GM18499 (cell line): Measurements from ENCODE around the gene SBNO2.
"Not testable (repeated sequence)": the region's sequence is repeated elsewhere in the genome, so short reads cannot be mapped to it uniquely, and the experiment has no call there.

ENCODE experiments used
- ATAC-seq: cut with Tn5 transposase; IDR thresholded peaks from one replicate; pipeline ENCODE4 v1.9.1; 2021; ENCODE audit warnings: moderate number of reproducible peaks; ENCODE audit not compliant: insufficient read depth, unreplicated experiment

Gene SBNO2

DNA sequence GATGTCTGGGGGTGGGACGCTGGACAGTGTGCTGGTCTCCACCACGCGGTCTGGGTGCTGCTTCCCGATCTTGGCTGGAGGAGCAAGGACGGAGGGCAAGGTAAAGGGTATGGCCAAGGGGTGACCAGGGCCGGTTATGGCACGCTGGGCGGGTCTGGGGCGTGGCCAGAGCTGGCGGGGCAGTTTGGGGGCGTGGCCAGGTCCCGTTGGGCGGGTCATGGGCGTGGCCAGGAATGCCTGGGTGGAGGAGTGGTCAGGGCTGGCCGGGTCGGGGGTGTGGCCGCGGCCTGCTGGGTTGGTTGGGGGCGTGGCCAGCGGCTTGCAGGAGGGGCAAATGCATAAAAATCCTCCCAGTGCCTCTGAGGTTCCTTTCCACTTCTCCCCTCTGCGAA is 51.1 kb downstream of the SBNO2 start:
- no peak for ATAC-seq

DNA sequence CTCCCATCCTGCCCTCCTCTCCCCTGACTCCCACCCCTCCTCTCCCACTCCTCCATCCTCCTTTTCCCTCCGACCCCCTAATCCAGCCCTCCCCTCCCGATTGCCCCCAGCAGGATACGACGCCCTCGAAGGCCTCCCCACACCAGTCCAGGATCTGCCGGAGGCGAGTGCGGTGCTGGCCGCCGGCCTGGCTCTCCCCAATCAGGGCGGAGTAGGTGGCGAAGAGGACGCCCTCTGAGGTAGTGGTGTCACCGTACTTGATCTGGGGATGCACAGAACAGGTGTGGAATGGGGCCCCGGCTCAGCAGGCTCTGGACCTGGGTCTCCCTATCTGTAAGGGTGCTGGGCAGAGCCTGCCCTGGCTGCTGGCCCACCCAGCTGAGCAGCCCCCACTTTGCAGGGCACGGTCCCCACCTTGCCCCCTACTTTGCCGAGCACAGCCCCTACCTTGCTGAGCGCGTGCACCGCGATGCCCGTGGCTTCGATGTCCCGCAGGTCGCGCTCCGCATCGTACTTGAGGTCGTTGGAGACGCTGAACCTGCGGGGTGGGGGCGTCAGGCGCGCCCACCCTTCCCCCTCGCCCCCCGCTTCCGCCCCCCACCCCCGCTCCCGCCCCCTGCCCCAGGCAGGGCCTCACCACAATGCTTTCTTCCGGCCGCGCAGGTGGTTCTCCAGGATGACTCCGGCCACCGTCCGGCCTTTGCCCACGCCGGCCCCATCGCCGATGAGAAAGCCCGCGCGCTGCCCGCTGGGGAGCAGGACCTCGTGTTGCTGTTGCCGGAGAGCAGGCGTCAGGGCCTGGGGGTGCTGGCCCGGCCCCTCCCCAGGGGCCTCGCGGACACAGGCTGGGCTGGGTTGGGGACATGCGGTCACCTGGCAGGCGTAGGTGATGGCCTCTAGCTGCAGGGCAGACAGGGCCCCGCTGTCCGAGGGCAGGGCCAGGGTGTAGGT is 51.8 kb downstream of the SBNO2 start:
- ATAC-seq: no peak

DNA sequence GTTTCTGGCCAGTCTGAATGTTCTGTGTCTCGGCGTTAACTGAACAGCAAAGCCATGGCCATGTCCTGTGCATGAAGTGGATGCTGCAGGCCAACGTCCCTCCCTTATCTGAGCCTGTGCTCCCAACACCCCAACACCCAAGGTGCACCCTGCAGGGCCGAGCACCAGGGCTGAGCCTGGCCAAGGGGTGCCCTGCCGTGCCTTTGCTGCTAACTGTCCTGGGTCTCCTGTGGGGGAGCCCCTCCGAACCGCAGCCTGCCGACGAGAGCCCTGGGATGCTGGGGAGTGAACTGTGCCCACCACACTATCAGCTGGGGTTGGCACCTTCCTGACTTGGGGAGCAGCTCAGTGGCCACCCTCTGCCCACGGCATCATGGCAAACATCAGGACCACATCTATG is 52.7 kb downstream of the SBNO2 start:
- ATAC-seq: no peak

DNA sequence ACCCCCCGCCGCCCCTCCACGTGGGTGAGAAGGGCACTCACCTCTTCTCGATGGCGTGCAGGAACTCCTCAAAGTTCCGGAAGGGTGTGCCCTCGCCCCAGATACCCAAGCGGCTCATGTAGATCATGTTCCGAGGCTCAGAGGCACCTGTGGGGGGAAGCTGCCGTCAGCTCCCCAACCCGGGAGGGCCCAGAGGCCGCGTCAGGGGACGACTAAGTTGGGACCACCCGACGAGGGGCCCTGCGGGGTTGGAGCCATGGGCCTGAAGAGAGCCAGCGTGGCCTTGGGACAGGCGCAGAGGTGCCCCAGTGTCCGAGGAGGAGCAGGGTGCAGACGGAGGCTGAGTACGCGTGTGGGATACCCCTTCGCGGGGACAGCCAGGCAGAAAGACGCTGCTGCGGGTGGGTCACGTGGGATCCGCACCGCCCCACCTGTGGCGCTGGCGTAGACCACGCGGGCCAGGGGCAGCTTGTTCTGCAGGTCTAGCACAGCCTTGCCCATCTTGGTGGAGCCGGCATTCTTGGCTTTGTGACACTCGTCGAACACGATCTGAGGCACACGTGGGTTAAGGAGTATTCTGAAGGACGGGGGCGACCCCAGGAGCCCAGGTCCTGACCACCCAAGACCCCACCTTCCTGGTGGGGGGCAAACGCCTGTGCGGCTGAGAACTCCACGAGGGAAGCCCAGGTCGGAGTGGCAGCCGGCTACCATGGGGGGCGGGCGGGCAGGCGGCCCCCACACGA is 54.4 kb downstream of the SBNO2 start:
- ATAC-seq: no peak

DNA sequence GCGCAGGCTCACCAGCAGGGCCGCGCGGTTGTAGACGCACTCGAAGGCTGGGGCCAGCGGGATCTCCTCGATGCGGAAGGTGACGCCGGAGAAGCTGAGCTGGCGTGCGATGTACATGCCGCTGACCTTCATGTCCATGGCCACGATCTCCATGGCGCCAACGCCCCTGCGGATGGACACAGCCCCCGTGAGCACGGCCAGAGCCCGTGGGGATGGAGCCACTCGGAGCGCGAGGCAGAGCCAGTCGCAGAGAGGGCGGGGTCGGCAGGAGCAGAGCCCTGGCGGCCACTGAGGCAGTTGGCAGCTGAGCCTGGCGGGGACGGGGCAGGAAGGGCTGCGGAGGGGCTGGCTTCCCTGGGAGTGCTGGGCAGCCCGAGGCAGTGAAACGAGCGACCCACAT is 55.1 kb downstream of the SBNO2 start:
- ATAC-seq: no peak

DNA sequence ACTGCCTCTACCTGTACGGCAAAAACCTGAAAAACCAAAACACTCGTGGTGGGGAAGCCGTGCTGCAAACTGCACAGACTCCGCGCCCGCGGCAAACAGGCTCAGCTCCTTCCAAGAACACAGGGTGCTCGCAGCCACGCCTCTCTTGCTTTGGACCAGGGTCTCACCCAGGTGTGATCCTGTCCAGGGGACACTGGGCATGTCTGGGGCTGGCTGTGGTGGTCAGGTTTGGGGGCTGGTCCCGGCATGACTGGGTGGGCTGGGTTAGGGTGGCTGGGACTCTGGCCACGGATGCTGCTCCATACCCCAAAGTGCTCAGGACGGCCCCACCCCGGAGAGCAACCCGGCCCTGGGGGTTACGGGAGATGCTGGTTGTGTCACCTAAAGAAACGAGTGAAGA is 56.4 kb downstream of the SBNO2 start:
- no peak for ATAC-seq

DNA sequence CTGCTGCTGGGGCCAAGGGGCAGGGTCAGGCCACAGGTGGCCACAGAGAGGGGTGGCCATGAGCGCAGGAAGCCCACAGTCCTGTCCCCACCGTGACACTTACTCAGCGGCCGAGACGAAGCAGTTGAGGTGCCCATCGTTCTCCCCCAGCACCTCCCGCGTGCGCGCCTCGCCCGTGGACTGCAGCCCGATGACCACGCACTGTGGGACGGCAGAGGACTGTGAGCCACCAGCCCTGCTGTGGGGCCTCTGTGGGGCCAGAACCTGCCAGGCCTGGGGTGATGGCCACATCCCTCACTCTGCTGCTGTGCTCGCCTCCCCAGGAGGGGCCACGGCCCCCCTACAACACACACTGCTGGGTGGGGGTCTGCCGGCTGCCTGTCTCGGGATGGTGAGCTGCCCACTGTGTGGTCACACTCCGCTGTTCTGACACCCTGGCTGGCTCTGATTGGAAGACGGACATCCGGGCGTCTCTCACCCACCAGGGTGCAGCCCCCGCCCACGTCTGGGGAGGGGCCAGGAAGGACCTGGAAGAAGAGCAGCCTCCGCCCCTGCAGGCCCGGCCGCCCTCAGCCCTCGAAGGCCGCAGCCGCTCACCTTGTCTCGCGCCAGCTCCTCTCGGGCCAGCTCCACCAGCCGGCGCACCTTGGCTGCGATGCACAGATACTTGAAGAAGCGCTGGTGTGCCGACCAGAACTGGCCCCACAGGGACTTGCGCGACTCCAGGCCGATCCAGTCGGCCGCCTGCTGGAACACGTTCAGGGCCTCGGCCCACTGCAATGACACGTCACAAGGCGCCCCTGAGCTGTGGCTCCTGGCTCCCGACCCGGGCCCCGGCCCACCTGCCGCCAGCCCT is 57.1 kb downstream of the SBNO2 start:
- no peak for ATAC-seq

DNA sequence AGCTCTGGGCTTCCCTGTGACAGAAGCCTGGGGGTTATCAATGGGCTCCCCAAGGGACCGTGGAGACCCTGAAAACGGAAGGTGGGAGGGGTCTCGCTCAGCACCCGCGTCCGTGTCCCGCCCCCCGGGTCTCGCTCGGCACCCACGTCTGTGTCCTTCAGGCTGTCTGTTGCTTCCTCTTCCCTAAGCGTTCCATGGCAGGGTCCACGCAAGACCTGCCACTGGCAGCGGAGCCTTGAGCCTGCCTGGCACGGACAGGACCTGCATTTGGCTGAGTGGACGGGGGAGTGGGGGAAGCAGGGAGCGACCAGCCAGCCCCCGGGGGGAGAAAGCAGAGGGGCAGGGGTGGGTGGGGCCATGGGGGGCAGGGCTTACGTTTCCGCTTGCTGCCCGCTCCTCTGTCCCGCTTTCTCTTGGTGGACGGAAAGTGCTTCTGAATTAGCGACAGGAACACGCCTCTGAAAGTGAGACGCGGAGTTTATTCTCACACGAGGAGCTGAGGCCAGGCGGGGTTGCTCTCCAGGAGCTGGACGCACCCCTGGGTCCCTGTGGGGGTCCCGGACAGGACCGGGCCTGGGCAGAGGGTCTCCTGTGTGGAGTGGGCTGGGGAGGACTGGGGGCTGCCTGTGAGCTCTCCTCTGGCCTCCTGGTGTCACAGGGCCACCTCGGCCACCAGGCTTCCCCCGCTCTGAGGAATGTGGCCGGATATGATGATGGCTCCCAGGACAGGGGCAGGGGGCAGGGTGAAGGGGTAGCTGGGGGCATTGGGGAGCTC is 58.2 kb downstream of the SBNO2 start:
- no peak for ATAC-seq

DNA sequence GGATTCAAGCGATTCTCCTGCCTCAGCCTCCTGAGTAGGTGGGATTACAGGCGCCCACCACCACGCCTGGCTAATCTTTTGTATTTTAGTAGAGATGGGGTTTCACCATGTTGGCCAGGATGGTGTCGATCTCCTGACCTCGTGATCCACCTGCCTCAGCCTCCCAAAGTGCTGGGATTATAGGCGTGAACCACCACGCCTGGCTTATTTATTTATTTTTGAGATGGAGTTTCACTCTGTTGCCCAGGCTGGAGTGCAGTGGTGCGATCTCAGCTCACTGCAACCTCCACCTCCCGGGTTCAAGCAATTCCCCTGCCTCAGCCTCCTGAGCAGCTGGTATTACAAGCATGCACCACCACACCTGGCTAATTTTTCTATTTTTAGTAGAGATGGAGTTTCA is 59.3 kb downstream of the SBNO2 start:
- ATAC-seq: not testable (repeated sequence)

DNA sequence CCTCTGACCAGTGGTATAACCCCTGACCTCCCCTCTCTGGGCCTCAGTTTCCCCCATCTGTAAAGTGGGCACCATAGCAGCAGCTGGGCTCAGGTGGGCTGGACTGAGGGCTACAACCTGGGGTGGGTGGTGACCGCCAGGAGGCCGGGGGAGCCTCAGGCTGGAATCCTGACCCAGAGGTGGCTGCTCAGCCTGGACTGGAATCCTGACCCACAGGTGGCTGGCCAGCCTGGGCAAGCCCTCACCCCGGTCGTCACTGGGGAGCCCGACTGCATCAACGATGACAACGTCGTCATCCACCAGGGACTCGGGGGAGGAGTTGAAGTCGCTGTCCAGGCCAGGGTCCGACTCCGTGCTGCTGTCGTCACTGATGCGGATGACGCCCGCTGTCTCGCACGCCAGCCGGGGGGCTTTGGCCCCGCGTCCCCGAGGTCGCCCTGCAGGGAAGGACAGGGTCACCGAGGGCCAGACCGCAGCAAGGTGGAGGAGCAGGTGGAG is 60.0 kb downstream of the SBNO2 start:
- no peak for ATAC-seq

DNA sequence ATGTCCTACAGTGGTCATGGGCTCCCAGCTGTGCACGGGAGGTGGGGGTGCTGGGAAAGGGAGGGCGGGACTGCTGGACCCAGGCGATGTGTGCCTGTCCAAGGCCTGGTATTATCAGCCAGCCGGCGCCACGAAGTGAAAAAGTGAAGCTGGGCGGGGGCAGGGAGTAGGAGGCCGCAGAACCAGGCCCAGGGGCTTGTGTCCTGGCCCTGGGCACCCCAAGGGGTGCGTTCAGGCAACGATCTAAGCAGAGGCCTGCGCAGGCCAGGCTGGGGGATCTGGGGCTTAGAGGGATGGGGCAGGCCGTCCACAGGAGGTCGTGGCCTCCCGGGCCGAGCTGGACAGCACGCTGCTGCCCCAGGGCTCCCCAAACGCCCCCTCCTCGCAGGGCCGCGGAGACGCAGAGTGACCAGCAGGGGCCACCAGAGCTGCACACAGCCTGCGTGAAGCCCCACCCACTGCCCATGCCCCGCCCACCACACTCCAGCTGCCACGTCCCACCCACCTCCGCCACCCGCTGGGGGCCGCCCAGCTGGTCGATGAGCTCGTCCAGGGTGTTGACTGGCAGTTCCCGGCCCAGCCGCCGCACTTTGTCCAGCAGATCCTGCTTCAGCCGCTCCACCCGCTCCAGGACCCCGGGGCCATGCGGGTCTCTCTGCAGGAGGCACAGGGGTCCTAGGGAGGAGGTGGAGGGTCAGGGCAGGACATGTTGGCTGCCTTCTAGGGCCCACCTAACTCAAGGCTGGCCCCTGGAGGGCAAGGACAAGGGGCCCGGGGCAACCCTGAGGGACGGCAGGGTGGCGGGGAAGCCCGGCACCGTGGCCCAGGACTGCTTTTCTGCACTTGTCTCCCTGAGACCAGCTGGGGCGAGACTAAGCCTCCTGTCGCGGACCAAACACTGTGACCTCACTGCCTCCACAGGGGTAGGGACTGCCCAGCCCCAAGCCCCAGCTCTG is 60.8 kb downstream of the SBNO2 start:
- ATAC-seq: no peak

DNA sequence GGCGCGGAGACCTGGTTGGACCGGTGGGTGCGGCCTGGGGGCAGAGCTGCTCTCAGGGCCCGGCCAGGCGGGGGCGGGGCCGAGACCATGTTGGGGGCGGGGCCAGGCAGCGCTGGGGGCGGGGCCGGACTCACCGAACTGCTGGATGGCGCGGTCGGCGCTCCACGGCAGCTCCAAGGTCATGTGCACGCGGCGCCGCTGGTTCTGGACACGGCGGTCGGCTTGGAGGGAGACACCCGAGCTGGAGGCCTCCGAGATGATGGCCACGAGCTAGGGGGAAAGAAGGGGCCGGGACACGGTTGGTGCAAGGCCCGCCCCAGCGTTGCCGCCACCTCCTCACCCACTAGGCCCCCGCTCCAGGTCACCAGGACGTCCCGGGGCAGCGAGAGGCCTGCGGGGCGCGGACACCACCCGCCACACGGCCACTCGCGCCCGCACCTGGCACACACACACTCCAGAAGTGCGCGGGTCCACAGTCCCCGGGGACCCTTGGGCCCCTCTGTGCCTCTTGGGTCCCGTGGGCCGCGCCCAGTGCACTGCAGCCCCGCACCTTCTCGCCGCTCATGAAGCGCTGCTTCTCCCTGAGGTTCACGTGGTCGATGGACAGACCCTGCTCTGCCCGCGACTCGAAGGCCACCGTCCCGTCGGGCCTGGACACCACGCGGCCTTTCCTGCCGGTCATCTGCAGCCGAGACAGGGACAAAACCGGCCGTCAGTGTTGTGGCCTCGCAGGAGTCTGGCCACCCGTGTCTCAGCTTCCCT is 61.6 kb downstream of the SBNO2 start:
- ATAC-seq: no peak

DNA sequence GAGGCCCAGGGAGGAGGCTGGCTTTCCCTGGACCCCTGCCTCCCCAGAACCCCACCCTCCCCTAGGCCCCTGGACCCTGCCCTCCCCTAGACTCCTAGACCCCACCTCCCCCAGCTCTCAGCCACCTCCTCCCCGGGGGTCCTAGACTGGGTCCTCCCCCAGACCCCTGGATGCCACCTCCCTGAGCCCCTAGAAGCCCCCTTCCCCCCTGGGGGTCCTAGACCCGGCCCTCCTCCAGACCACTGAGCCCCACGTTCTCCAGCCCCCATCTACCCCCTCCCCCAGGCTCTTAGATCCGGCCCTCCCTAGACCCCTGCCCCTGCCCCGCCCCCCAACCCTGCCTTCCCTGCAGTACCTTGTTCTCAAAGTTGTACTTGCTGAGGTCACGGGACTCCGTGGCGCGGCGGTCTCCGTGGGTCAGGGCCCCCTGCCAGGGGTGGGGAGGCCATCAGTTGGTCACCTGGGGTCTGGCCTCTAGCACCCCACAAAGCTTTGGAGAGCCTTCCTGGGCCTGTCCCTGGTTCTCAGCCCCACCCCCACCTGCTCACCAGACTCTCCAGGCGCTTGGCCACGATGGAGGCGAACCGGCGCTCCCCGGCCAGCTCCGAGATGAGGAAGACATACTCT is 62.3 kb downstream of the SBNO2 start:
- no peak for ATAC-seq

DNA sequence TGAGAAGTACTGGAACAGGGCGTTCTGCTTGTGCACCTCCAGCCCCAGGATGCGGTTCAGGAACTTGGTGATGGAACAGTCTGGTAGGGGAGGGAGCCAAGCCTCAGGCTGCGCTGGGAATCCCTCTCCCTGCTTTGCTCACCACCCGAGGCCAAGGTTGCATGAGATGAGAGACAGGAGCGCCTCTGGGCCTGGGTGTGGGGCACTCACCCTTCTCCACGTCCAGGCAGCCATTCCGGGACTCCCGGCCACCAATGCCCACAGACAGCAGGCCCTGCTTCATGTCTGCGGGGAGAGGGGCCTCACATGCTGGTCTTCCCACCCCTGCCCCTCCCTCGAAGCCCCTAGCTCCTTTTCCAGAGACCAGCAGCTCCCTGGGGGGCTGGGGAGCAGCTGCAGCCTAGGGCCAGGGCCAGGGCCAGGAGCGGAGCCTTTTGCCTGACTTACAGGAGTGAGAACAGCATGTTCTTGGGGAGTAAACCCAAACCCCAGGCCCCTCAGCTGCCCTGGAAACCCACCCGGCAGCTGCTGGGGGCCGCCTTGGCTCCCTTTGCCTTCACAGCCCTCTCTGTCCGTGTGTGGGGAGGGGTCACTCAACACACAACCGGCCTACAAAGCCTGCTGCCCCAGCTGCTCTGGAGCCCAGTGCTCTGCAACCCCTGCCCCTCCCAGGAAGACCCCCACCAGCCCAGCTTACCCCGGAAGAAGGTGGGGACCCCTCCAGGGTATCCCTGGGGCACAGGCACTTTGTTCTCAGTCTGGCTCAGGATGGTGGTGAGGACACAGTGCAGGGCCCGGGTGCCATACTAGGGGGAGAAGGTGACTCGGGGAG is 63.0 kb downstream of the SBNO2 start:
- no peak for ATAC-seq

DNA sequence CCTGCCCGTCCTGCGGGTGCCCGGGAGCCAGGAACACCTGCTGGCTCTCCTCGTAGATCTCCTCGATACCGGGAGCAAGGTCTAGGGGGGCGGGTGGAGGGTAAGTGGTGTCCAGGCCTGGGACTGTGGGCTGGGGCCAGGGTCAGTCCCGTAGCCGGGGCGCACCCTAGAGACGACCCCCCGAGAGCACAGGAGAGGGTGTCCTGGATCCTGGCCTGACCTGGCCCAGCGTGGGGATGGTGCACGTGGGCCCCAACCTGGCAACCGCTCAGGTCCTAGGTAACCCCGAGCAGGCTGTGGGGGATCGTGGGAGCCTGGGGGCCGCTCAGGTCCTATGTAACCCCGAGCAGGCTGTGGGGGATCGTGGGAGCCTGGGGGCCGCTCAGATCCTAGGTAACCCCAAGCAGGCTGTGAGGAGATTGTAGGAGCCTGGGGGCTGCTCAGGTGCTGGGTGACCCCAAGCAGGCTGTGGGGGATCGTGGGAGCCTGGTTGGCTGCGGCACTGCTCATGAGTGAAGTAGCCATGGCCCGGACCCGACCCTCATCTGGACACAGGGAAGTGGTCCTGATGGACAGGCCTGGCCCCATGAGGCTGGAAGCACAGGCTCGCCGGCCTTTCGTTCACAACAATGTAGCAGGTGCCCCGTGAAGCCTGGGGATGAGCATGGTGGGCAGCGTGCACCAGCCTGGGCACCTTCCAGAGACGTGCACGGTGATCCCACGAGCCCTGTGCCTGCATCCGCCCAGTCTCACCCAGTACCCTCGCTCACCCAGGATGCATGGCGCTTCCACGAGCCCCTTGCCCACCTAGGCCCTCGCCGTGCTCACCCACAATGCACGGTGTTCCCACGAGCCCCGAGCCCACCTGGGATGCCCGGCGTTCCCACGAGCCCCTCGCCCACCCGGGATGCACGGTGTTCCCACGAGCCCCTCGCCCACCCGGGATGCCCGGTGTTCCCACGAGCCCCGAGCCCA is 64.1 kb downstream of the SBNO2 start:
- ATAC-seq: no peak
